ENCODE measurements around the gene ZC2HC1B. TPM values are rescaled to one million over a fixed set of nuclear protein-coding genes. Genes with fewer than 3 reads are reported as not detected.

ZC2HC1B gene
- total RNA-seq, 1 experiment from 2014 or later = not detected

GRCh38 chr6:143885116-143885515, 20.8 kb downstream of the ZC2HC1B start:
- Histone ChIP-seq H2AK5ac (ENCODE audit: insufficient read length, low read length) (no peak overlapping the region), H3K9ac (ENCODE audit: extremely low read depth, insufficient read length, low read length) (no peak overlapping the region), H3K9me3 (ENCODE audit: control insufficient read depth, low read depth, low read length) (no peaks in the 10 kb centered on the region), H3T11ph (ENCODE audit: low read length) (no peak overlapping the region), H3K4me1 (ENCODE audit: insufficient read depth, low read length) (no peaks in the 10 kb centered on the region), H2BK5ac (ENCODE audit: insufficient read length, low read length) (no peak overlapping the region), H3K27ac (ENCODE audit: insufficient read length, low read depth, low read length) (no peak overlapping the region), H3K4me2 (ENCODE audit: insufficient read depth, insufficient read length, low read length) (no peak overlapping the region), H2BK20ac (ENCODE audit: low read depth, low read length, poor library complexity, severe bottlenecking) (no peak overlapping the region), H2AFZ (ENCODE audit: low read length) (no peak overlapping the region), H3K27me3 (ENCODE audit: insufficient read depth, low read length) (no peaks in the 10 kb centered on the region), H3K14ac (ENCODE audit: insufficient read depth, low read length) (no peak overlapping the region), H4K20me1 (ENCODE audit: control insufficient read depth, insufficient read depth, insufficient read length) (no peaks in the 10 kb centered on the region), H3K18ac (ENCODE audit: insufficient read length, low read depth, low read length) (no peak overlapping the region), H3K23me2 (ENCODE audit: insufficient read length, low read depth, low read length, poor library complexity, severe bottlenecking) (no peaks in the 10 kb centered on the region), H3K4ac (ENCODE audit: low read depth, low read length) (no peak overlapping the region), H3K79me2 (ENCODE audit: insufficient read depth, low read length) (no peaks in the 10 kb centered on the region), H2BK15ac (ENCODE audit: low read depth, low read length) (no peak overlapping the region), H3K56ac (ENCODE audit: insufficient read length, low read depth, low read length) (no peak overlapping the region), H3K23ac (ENCODE audit: insufficient read length, low read depth, low read length) (no peak overlapping the region), H3K79me1 (ENCODE audit: insufficient read depth, low read depth, low read length, poor library complexity, severe bottlenecking) (no peaks in the 10 kb centered on the region), H2BK120ac (ENCODE audit: low read depth, low read length, poor library complexity, severe bottlenecking) (no peak overlapping the region), H2BK12ac (ENCODE audit: insufficient read length, low read depth, low read length) (no peak overlapping the region), H4K8ac (replicated peaks; ENCODE audit: insufficient read length, low read depth, low read length) (no peak overlapping the region), H4K91ac (ENCODE audit: insufficient read length, low read depth, low read length) (no peak overlapping the region), H4K5ac (ENCODE audit: insufficient read length, low read depth, low read length) (no peak overlapping the region)
- no peak for TF ChIP-seq CTCF (conservative IDR thresholded peaks at IDR 0.05)
- WGBS (ENCODE audit: extremely low coverage, insufficient read length, low lambda C conversion rate) = no CpG with 5 or more reads among the region's 1 CpG
- H3K27me3 Mint-ChIP-seq (ENCODE audit: low read depth) = no peaks in the 10 kb centered on the region; the same call in 1 of the 2 replicates
- H3K9me3 Mint-ChIP-seq = no peaks in the 10 kb centered on the region
- no peak overlapping the region for H3K27ac Mint-ChIP-seq
- peak; percentile 33 for DNase-seq
- no peaks in the 10 kb centered on the region for H3K36me3 Mint-ChIP-seq (ENCODE audit: insufficient read depth in 1 of 3, low read depth in 3 of 3)
- H3K4me3 Mint-ChIP-seq = no peak overlapping the region
- H3K4me1 Mint-ChIP-seq = 0 out of 4 replicates have a peak, but pooled peaks cover 0 to 1% of the 10 kb centered on the region in 2 experiments
